ENCODE results near the gene HOMER3. TPM values are rescaled to one million over a fixed set of nuclear protein-coding genes. Genes with fewer than 3 reads are reported as not detected.

Gene HOMER3
- total and polyA plus RNA-seq, 9 of the 15 experiments (the other 6 are each of a cell fraction or from before 2014, with no cell fraction given), result 1.3 to 5.1 (median 3.7) TPM; not detected in 2

DNA sequence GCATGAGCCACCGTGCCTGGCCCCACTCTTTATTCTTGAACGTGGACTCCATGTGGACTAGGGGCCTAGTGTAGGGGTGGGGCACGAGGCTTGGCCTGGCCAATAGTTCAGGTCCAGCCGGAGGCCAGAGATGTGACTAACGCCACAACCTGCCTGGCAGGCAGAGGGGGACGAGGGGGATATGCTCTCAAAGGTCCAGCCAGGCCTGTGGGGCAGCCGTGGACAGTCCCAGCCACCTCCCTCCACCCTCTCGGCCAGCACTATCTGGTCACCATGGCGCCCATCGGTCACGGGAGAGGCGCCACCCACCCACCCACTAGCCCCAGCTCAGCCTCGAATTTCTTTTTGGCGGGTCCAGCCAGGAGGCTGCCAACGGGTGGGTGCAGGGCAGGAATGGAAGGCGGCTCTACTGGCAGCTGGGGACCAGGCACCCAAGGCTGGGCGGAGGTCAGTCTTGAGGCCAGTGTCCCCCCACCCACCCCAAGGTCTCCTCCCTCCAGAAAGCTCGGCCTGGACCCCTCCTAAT lies 42.9 kb downstream of the HOMER3 start (continued):
- TF ChIP-seq, protein P1, sequence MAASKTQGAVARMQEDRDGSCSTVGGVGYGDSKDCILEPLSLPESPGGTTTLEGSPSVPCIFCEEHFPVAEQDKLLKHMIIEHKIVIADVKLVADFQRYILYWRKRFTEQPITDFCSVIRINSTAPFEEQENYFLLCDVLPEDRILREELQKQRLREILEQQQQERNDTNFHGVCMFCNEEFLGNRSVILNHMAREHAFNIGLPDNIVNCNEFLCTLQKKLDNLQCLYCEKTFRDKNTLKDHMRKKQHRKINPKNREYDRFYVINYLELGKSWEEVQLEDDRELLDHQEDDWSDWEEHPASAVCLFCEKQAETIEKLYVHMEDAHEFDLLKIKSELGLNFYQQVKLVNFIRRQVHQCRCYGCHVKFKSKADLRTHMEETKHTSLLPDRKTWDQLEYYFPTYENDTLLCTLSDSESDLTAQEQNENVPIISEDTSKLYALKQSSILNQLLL (CRISPR knock-in tag; IDR thresholded peaks at IDR 0.05; ENCODE audit: borderline replicate concordance), result no peak
- no peak for TF ChIP-seq ILK (tag; IDR thresholded peaks at IDR 0.05; ENCODE audit: borderline replicate concordance, low read depth)
- peak; percentile 78 for TF ChIP-seq RBM22 (IDR thresholded peaks at IDR 0.05; ENCODE audit: low read depth, low read length, poor library complexity, severe bottlenecking)
- TF ChIP-seq, protein P2, sequence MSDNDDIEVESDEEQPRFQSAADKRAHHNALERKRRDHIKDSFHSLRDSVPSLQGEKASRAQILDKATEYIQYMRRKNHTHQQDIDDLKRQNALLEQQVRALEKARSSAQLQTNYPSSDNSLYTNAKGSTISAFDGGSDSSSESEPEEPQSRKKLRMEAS (CRISPR knock-in tag; IDR thresholded peaks at IDR 0.05), result peak; percentile 77
- peak; percentile 86 for TF ChIP-seq RFX1 (IDR thresholded peaks at IDR 0.05)
- TF ChIP-seq SAFB2 (IDR thresholded peaks at IDR 0.05; ENCODE audit: borderline replicate concordance, low read depth, low read length, severe bottlenecking), result no peak
- TF ChIP-seq, protein P3, sequence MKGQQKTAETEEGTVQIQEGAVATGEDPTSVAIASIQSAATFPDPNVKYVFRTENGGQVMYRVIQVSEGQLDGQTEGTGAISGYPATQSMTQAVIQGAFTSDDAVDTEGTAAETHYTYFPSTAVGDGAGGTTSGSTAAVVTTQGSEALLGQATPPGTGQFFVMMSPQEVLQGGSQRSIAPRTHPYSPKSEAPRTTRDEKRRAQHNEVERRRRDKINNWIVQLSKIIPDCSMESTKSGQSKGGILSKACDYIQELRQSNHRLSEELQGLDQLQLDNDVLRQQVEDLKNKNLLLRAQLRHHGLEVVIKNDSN (CRISPR knock-in tag; IDR thresholded peaks at IDR 0.05), result no peak
- no peak for TF ChIP-seq NELFE (IDR thresholded peaks at IDR 0.05; ENCODE audit: insufficient read depth, insufficient read length)
- TF ChIP-seq RBBP5 (IDR thresholded peaks at IDR 0.05; ENCODE audit: borderline replicate concordance, insufficient read depth, low read length, poor library complexity, severe bottlenecking), result peak; percentile 34
- TF ChIP-seq, protein P4, sequence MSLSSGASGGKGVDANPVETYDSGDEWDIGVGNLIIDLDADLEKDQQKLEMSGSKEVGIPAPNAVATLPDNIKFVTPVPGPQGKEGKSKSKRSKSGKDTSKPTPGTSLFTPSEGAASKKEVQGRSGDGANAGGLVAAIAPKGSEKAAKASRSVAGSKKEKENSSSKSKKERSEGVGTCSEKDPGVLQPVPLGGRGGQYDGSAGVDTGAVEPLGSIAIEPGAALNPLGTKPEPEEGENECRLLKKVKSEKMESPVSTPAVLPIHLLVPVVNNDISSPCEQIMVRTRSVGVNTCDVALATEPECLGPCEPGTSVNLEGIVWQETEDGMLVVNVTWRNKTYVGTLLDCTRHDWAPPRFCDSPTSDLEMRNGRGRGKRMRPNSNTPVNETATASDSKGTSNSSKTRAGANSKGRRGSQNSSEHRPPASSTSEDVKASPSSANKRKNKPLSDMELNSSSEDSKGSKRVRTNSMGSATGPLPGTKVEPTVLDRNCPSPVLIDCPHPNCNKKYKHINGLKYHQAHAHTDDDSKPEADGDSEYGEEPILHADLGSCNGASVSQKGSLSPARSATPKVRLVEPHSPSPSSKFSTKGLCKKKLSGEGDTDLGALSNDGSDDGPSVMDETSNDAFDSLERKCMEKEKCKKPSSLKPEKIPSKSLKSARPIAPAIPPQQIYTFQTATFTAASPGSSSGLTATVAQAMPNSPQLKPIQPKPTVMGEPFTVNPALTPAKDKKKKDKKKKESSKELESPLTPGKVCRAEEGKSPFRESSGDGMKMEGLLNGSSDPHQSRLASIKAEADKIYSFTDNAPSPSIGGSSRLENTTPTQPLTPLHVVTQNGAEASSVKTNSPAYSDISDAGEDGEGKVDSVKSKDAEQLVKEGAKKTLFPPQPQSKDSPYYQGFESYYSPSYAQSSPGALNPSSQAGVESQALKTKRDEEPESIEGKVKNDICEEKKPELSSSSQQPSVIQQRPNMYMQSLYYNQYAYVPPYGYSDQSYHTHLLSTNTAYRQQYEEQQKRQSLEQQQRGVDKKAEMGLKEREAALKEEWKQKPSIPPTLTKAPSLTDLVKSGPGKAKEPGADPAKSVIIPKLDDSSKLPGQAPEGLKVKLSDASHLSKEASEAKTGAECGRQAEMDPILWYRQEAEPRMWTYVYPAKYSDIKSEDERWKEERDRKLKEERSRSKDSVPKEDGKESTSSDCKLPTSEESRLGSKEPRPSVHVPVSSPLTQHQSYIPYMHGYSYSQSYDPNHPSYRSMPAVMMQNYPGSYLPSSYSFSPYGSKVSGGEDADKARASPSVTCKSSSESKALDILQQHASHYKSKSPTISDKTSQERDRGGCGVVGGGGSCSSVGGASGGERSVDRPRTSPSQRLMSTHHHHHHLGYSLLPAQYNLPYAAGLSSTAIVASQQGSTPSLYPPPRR (CRISPR knock-in tag; IDR thresholded peaks at IDR 0.05; ENCODE audit: borderline replicate concordance), result 0 out of 2 replicates have a peak, but pooled peaks have one; percentile 5
- peak; percentile 47 for TF ChIP-seq HMGN3 (IDR thresholded peaks at IDR 0.05; ENCODE audit: borderline replicate concordance, extremely low read depth, insufficient read length, low read depth, low read length)
- TF ChIP-seq RBM17 (IDR thresholded peaks at IDR 0.05; ENCODE audit: borderline replicate concordance, low read depth, low read length), result no peak
- TF ChIP-seq NFE2L1 (tag; IDR thresholded peaks at IDR 0.05; ENCODE audit: borderline replicate concordance, low read depth), result no peak
- peak; percentile 56; the same call in 1 of the 2 replicates for TF ChIP-seq ZBTB7A (IDR thresholded peaks at IDR 0.05; ENCODE audit: borderline replicate concordance, control insufficient read depth, low read depth, low read length)
- TF ChIP-seq, protein P5, sequence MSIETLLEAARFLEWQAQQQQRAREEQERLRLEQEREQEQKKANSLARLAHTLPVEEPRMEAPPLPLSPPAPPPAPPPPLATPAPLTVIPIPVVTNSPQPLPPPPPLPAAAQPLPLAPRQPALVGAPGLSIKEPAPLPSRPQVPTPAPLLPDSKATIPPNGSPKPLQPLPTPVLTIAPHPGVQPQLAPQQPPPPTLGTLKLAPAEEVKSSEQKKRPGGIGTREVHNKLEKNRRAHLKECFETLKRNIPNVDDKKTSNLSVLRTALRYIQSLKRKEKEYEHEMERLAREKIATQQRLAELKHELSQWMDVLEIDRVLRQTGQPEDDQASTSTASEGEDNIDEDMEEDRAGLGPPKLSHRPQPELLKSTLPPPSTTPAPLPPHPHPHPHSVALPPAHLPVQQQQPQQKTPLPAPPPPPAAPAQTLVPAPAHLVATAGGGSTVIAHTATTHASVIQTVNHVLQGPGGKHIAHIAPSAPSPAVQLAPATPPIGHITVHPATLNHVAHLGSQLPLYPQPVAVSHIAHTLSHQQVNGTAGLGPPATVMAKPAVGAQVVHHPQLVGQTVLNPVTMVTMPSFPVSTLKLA (conservative IDR thresholded peaks at IDR 0.05), result no peak
- TF ChIP-seq SP1 (CRISPR knock-in tag; IDR thresholded peaks at IDR 0.05), result 0 out of 2 replicates have a peak, but pooled peaks have one; percentile 19
- TF ChIP-seq SNIP1 (IDR thresholded peaks at IDR 0.05; ENCODE audit: low read depth), result no peak
